IPS-11a (cell line): ENCODE measurements around the gene FTO.
"Not testable (repeated sequence)": the region's sequence is repeated elsewhere in the genome, so short reads cannot be mapped to it uniquely, and the experiment has no call there.

ENCODE experiments used
- H3K4me3 ChIP-seq: one replicate; pipeline ENCODE4 v1.5.1; 2013; ENCODE audit warnings: low read depth, low read length, control low read depth

FTO gene

DNA sequence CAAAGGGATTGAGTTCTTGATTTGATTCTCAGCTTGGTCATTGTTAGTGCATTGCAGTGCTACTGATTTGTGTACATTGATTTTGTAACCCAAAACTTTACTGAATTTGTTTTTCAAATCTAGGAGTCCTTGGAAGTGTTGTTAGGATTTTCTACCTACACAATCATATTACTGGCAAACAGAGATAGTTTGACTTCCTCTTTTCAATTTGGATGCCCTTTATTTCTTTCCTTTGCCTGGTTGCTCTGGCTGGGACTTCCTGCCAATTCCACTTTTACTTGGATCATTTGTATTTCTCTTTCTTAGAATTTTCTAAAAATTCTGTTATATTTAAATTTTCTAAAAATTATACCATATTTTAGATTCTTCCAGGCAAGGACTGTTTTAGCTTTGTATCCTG is 151.1 kb downstream of the FTO start:
- no peak overlapping the region for H3K4me3 ChIP-seq

DNA sequence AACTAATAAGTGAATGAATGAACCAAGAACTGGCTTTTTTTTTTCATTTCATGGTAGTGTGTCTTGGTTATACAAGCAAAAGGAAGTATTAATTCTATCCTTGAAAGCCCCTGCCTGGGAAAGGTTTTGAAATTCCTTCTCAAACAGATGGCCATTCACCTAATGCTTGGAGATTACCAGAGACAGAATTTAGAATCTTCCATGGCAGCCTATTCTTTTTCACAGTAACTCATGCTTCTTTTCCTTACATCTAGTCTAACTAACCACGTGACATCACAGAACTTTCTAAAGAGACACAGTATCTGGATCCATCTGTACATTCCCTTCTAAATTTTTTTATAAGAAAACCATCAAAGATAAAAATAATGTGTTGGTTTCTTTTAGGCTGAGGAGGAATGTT is 151.6 kb downstream of the FTO start:
- H3K4me3 ChIP-seq = no peak overlapping the region

DNA sequence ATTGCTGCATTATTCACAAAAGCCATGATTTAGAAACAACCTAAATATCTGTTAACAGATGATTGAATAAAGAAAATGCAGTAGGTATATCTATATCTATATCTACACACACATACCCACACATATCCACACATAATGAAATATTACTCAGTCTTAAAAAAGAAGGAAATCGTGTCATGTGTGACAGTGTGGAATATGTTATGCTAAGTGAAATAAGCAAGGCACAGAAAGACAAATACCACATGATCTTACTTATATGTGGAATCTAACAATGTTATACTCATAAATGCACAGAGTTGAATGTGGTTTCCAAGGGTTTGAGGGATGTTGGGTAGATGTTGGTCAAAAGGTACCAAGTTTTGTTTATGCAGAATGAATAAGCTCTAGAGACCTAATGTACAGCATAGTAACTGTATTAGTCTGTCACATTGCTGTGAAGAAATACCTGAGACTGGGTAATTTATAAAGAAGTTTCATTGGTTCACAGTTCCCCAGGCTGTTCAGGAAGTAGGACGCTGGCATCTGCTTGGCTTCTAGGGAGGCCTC is 156.1 kb downstream of the FTO start:
- no peak overlapping the region for H3K4me3 ChIP-seq

DNA sequence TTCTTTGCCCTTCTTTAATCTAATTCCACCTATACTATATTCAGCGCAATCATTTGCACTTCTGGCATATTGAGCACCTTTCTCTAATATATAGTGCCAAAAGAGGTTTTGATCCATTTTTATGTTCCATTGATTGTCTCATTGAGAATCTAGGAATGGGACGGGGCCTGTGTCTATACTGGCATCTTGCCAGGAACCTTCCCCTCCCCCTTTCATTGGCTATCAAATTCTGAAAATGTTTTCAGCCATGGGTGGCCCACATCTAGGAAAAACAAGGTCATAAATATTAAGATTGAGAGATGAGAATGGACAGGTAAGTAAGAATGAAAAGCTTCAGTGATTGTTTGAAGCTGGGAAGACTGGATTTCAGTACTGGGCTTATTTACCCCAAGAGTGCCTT is 159.9 kb downstream of the FTO start:
- no peak overlapping the region for H3K4me3 ChIP-seq

DNA sequence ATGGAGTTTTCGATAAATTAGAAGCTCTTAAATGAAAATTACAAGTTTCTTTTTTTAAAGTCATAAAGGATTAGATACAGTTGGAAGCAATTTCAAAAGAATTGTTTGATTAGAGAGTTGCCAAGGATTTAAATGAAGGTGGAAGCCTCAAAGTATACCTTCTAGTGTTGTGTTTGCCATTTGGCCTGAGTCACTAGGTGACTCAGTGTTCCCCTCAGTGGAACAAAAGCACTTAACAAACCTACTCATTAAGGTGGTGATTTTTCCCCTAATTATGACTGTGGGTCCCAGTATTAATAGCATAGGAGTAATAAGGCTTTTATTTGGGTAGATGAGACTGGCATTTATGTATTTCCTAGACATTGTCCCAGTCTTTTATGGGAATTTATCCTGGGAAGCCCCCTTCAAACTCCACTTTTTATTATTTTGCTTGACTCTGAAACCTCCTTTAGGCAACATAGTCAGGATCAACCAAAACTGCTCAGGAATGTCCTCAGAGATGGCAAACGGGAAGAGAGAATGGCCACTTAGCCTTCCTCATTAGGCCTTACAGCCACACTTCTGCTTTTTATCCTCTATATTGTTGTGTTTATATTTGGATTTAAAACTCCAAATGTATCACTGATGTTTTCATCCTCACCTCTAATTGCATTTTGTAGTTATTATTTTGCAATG is 161.0 kb downstream of the FTO start:
- no peak overlapping the region for H3K4me3 ChIP-seq

DNA sequence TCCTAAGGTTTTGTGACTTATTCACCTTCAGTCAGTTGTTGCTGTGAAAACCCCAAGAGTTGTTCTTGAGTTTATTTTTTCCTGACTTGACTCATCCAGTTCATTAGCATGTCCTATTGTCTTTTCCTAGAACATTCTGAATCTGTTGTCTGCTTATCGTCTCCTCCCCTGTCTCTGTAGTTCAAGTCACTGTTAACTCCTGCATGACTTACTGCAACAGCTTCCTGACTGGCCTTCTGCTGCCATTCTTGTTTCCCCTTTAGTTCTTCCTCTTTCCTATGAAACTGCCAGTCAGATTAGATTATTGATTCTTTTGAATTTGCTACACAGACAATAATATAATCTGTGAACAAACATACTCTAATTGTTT is 161.5 kb downstream of the FTO start:
- no peak overlapping the region for H3K4me3 ChIP-seq

DNA sequence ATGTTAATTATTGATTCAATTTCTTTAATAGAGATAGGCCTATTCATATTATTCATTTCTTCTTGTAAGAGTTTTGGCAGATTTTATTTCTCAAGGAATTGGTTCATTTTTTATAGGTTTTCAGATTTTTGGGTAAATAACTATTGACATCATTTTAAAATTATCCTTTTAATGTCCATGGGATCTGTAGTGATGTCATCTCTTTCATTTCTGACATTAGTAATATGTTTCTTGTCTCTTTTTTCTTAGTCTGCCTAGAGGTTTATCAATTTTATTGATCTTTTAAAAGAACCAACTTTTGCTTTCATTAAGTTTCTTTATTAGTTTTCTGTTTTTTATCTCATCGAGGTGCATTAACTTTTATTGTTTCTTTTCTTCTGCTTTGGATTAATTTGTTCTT is 162.6 kb downstream of the FTO start:
- no peak overlapping the region for H3K4me3 ChIP-seq

DNA sequence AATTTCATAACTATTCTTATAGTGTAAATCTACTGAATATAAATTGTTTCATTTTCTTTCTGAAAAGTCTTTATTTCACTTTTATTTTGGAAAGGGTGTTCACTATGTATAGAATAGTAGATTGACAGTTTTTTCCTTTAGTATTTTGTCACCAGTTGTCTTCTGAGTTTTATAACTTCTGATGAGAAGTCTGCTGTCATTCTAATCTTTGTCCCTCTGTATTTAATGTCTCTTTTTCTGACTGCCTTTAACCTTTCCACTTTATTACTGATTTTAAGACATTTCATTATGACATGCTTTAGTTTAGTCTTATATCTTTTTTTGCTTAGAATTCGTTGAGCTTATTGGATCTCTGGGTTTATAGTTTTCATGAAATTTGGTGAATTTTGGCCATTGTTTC is 166.9 kb downstream of the FTO start:
- no peak overlapping the region for H3K4me3 ChIP-seq

DNA sequence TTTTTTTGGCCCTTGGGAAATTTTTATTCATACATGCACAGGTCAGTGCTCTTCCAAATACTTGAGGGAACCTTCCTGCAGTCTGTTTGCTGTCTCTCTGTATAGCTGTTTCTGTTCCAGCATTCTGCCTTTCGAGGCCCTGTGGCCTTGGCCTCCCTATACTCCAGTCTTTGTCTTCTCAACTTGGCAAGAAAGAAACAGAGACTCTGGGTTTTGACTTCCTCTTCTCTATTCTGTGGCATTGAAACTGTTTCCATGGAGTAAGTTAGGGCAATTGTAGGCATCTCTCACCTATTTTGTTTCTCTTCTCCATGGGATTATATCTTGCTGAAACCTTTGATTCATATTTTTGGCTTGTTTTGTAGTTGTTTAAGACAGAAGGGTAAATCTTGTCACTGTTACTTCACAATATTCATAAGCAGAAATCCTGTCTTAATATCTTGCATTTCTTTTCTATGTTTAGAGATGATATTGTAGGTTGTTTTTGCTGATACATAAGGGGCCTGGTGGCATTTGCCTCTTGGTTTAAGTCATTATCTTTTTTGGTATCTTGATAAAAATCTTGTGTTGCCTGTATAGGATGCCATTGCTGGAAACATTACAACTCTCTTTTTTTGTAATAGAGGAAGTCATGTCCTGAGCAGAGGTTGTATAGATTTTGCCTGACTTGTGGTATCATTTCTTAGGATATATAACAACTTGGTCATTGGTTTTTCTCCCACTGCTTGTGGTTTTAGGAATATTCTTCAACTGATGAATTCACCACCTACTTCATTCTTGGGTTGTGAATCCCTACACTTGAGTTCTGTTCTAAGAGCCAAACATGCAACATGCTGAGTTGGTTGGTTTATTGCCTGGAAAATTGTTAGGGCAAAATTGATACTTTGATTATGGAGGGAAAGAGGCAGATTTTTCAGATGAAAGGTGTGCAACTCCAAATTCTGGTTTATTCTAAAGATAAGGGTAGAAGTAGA is 168.6 kb downstream of the FTO start:
- H3K4me3 ChIP-seq = no peak overlapping the region

DNA sequence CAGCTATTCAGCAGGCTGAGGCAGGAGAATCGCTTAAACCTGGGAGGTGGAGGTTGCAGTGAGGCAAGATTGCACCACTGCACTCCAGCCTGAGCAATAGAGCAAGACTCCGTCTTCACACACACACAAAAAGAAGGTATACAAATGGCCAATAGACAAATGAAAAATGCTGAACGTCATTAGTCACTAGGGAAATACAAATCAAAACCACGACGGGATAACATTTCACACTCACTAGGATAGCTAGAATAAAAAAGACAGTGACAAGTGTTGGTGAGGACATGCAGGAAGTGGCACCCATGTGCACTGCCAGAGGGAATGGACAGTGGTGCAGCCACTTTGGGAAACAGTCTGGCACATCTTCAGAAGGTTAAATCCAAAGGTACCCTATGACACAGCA is 172.9 kb downstream of the FTO start:
- H3K4me3 ChIP-seq = no peak overlapping the region

DNA sequence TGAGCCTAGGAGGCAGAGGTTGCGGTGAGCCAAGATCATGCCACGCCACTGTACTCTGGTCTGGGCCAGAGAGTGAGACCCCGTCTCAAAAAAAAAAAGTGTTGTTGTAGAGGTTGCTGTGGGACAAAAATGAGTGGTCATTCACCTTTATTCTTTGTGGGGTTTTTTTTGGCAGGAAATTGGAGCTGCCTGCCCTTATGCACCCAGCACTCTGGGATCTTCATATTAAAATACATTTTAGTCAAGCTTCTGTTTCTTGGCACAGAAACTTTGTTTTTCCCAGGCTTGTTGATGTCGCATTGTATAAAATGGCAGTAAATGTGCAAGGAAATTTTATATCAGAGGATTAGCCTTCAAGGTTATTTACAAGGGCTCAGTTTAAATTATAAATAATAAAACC is 174.3 kb downstream of the FTO start:
- H3K4me3 ChIP-seq = no peak overlapping the region

DNA sequence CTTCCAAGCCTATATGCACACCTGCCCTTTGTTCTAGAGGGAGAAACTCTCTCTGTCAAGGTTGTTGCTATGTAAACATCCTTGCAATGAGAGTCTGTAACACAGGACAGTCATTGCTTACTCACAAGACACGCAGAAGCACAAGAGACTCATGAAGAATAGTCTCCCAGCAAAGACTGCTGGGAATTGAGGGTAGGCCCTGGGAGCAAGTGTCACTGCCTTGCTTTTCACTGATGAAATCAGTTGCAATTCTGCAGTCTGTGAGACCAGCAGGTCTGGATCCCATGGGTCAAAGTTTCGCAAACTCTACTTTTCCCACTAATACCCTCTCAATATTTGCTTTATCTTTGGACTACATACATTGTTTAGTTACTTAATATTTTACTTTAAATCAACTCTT is 177.4 kb downstream of the FTO start:
- no peak overlapping the region for H3K4me3 ChIP-seq

DNA sequence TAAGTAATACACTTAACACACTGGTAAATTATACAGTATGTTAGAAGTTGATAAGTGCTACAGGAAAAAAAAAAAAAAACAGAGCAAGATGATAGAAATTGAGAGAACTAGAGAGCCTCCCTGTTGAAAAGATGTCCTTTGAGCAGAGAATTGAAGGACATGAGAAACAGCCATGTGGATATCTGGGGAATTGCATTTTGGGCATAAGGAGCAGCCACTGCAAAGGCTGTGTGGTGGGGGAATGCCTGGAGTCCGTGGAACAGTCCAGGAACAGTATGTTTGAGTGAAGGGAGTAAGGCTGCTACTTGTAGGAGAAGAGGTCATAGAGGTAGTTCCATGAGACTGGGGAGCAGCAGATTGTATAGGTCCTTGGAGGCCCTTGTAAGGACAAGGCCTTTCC is 178.4 kb downstream of the FTO start:
- no peak overlapping the region for H3K4me3 ChIP-seq

DNA sequence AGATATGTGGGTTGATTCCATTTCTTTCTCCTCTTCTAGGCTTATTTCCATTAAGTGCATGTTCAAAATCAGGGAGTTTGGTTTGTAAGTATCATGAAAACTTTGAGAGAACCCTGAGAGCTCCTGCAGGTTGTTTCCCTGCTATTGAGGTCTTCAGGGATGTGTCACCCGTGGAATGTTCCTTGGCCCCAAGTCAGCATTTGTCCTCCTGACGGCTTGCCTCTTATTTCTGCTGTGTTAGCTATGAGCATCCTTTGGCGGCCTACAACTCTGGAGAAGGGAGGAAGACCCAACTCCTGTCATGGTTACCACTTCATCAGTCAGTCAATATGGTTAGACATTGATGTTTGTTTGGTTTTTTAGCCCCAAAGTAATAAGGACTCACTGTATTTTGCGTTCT is 180.8 kb downstream of the FTO start:
- H3K4me3 ChIP-seq = no peak overlapping the region

DNA sequence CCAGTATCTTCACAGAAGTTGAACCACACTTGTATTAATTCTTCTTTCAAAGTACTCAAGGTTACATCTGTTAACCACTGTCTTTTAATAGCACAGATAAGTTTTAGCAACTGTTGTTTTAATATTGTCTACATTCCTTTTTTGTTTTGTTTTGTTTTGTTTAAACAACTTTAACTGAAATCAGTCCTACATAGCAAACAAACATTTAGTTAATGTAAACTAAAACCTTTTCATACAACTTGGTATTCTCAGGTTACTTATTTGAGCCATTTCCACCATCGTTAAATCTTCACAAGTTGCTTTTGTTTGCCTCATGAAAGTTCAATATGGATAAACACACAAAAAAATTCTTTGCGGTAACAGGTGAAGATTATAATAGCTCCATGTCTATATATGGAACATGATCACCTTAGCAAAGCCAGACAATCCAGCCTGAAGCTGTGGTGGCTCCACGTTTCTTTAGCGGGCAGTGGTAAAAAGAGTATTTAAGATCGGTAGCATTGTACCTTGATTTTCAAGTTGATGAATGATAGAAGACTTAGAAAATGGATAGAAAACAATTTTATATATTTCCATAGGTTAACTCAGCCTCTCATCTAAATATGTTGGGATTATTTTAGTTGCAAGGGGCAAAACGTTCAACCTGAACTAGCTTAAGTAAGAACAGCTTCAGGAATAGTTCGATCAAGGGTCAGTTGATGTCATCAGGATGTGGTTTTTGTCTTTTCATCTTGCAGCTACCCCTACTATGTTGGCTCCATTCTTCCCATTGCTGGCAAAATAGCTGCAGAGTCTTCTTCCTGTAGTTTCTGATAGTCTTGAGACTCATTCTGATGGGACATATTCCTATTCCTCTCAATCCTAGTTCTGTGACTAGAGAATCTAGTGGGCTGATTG is 182.8 kb downstream of the FTO start:
- no peak overlapping the region for H3K4me3 ChIP-seq

DNA sequence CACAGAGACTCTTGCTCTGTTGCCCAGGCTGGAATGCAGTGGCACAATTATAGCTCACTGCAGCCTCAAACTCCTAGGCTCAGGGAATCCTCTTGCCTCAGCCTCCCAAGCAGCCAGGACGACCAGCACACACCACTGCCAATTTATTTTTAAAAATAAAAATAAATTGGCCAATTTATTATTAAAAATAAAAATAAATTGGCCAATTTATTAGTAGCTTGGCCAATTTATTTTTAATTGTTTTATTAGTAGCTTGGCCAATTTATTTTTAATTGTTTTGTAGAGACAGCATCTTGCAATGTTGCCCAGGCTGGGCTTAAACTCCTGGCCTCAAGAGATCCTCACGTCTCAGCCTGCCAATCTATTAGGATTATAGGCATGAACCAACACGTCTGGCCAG is 184.3 kb downstream of the FTO start:
- H3K4me3 ChIP-seq = no peak overlapping the region

DNA sequence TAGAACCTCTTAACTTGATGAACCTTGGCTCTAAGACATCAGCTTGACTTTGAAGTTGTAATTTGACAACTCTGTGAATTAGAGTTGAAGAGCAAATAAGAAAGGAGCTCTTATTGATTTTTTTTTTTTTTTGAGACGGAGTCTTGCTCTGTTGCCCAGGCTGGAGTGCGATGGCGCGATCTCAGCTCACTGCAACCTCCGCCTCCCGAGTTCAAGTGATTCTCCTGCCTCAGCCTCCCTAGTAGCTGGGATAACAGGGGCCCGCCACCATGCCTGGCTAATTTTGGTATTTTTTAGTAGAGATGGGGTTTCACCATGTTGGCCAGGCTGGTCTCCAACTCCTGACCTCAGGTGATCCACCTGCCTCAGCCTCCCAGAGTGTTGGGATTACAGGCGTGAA is 186.9 kb downstream of the FTO start:
- H3K4me3 ChIP-seq = not testable (repeated sequence)

DNA sequence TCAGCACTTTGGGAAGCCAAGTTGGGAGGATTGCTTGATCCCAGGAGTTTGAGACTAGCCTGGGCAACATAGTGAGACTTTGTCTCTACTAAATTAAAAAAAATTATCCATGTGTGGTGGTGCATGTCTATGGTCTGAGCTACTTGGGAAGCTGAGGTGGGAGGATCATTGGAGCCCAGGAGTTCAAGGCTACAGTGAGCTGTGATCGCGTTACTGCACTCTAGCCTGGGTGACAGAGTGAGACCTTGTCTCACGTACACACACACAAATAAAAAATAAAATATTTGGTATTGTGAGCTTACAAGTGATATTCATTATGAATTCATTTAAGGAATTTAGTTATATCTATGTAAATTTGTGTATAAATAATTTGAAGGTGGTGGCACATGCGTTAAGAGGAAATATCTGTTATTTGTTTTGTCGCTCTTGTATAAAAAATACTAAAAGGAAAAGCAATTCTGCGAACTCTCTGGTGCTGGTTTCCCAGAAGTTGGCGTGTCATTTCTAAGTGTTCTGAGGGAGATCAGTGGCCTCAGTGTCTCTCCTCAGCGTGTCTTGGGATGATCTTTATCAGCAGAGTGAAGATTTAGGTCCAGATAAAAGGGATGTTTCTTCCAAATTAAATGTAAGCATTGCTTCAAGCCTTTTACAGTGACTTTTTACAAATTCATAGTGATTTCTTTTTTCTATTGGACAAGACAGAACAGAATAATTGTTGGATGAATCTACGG is 187.6 kb downstream of the FTO start:
- H3K4me3 ChIP-seq = no peak overlapping the region

DNA sequence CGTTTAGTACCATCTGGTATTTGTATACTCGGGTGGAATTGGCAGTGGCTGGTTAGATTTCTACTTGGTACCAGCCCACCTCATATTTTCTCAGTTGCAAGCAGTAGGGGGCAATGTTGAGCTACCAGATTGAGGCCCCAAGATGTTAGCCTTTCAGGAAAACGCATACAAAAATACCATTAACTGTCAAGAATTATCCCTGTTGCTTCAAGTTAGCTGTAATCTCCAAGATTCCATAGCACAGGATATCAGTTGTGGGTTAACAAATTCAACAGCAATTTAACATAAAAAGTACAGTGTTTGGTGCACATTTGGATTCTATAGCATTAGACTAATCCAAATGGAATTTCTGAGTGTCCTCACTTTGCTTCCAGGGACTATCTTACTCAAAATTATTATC is 188.2 kb downstream of the FTO start:
- no peak overlapping the region for H3K4me3 ChIP-seq

DNA sequence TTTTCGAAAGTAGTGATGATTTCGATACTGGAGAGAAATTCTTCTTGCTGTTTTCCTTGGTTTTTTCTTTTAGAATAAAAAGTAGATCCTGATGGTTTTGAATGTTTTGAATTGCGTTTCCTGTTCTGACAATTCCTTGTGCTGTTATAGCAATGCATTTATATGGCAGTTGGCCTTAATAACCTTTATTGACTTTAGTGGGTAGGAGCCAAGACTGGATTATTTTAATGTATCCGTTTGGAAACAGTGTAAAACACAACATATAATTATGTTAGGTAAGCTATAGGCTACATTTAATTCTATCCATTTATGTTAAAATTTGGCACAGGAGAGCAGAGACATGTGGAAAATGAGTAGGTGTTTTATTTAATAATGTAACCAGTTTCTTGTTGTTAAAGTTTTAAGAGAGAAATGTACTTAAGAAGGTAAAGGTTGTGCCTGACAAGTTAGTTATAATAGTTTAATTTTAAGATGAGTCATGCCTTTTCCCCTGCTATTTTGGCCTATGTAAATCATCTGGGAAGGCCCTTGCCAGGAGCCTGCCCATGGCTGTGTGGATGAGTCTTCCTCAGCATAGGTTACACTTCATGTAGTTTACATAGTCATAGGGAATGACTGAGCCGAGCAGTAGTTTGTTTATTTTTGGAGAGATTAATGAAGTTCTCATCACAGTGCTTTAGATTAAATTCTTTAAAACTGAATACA is 189.9 kb downstream of the FTO start:
- no peak overlapping the region for H3K4me3 ChIP-seq
